BJ (cell line): ENCODE results near the gene WDR91. TPM values are rescaled to one million over a fixed set of nuclear protein-coding genes. Genes with fewer than 3 reads are reported as not detected.
"Not testable (repeated sequence)": the region's sequence is repeated elsewhere in the genome, so short reads cannot be mapped to it uniquely, and the experiment has no call there.

Experiments used
- CTCF ChIA-PET: fragments of 350-600 bp; formaldehyde crosslinking; extraction: SDS; loops from one replicate; lab custom pipeline; 2021; ENCODE audit warnings: antibody characterized with exemption, inconsistent platforms; lab: Yijun Ruan, JAX
- POLR2A ChIA-PET: fragments of 300-600 bp; sonication (Branson Sonifier 250); formaldehyde crosslinking; extraction: SDS; loops from one replicate; lab custom pipeline; 2021; ENCODE audit warnings: antibody characterized with exemption; lab: Charles Lee
- DNase-seq: peaks from one replicate; pipeline ENCODE4 v3.0.0-alpha.2; 2011; ENCODE audit warnings: low read depth
- H3K27me3 ChIP-seq: 2 replicates; pipeline ENCODE4 v1.6.0; 2011; ENCODE audit warnings: low read length; ENCODE audit not compliant: control insufficient read depth, insufficient read depth
- H3K36me3 ChIP-seq: 2 replicates; pipeline ENCODE4 v1.5.1; 2011; ENCODE audit warnings: low read length; ENCODE audit not compliant: control insufficient read depth, insufficient read depth
- H3K4me3 ChIP-seq: 2 replicates; pipeline ENCODE4 v1.5.1; 2011; ENCODE audit warnings: low read depth, mild to moderate bottlenecking, control low read depth, low read length
- CTCF ChIP-seq: IDR thresholded peaks from 2 replicates; pipeline ENCODE4 v1.5.1; 2011; ENCODE audit warnings: low read depth, mild to moderate bottlenecking, control low read depth, inconsistent platforms, low read length, moderate library complexity; ENCODE audit not compliant: insufficient read depth
- polyA plus RNA-seq: library from polyadenylated mRNA; depleted of rRNA; stranded (reverse); fragments of >200 nt; gene quantifications from 2 replicates; pipeline ENCODE4 v1.2.3, GENCODE V29; 2011

The WDR91 gene
- polyA plus RNA-seq, 1 experiment: 14.2 TPM

GRCh38 chr7:135174941-135175340 lies 36.4 kb downstream of the WDR91 start:
- TF ChIP-seq CTCF: no peak
- DNase-seq: no peak
- CTCF ChIA-PET: interaction anchor here (0.8 to 1.6 kb wide), 3 partner anchors 11 to 30 kb away, joined by 3 read pairs; no protein-coding TSS in a partner anchor
- no peak overlapping the region for H3K4me3 ChIP-seq
- no peaks in the 10 kb centered on the region for H3K36me3 ChIP-seq
- POLR2A ChIA-PET: no interaction called here
- H3K27me3 ChIP-seq: no peaks in the 10 kb centered on the region

- H3K36me3 ChIP-seq, H3K27me3 ChIP-seq, H3K4me3 ChIP-seq, DNase-seq, POLR2A ChIA-PET: not testable (repeated sequence)
- CTCF ChIA-PET: interaction anchor here (0.8 to 1.5 kb wide), 3 partner anchors 10 to 357 kb away, joined by 3 to 4 read pairs (median 3); no protein-coding TSS in a partner anchor
These were observed 37.4 kb downstream of the WDR91 start for GRCh38 chr7:135173916-135174315.

- CTCF ChIA-PET: interaction anchor here (0.8 to 3.9 kb wide), 10 partner anchors 9 to 538 kb away, joined by 3 to 17 read pairs (median 5); partner anchors contain the start of gene AGBL3
- POLR2A ChIA-PET, H3K27me3 ChIP-seq, H3K4me3 ChIP-seq, DNase-seq: not testable (repeated sequence)
- peaks cover 15% of the 10 kb centered on the region for H3K36me3 ChIP-seq
These were observed 39.6 kb downstream of the WDR91 start for GRCh38 chr7:135171581-135172291.

GRCh38 chr7:135170998-135171481 lies 40.3 kb downstream of the WDR91 start:
- peak overlapping the region; percentile 82 for H3K4me3 ChIP-seq
- POLR2A ChIA-PET, H3K27me3 ChIP-seq, DNase-seq: not testable (repeated sequence)
- H3K36me3 ChIP-seq: peaks cover 20% of the 10 kb centered on the region
- CTCF ChIA-PET: interaction anchor here (0.6 to 3.9 kb wide), 16 partner anchors 10 to 1025 kb away, joined by 3 to 17 read pairs (median 4); partner anchors contain the start of gene AGBL3

- Histone ChIP-seq H3K4me3 (peak within 1 kb of the TSS; percentile 82), H3K36me3 (peaks cover 21% of the 10 kb centered on the region), H3K27me3 (no peaks in the 10 kb centered on the region)
- TF ChIP-seq CTCF: peak; percentile 67
- POLR2A ChIA-PET: no interaction called here
- no peak for DNase-seq
- CTCF ChIA-PET: interaction anchor here (0.6 to 3.9 kb wide), 18 partner anchors 10 to 1025 kb away, joined by 3 to 17 read pairs (median 4); partner anchors contain the start of gene AGBL3
These were observed 40.9 kb downstream of the WDR91 start, which contains the start of gene CYREN for GRCh38 chr7:135170274-135170997. TSS of gene CYREN (minus strand) at chr7:135170707. CDS start at chr7:135168922, 1,785 bp downstream.

GRCh38 chr7:135169964-135170273 lies 41.4 kb downstream of the WDR91 start:
- no peak for DNase-seq
- Histone ChIP-seq H3K27me3 (no peaks in the 10 kb centered on the region), H3K36me3 (peaks cover 23% of the 10 kb centered on the region), H3K4me3 (peak overlapping the region; percentile 82)
- TF ChIP-seq CTCF: no peak
- ChIA-PET CTCF (interaction anchor here (0.6 to 3.9 kb wide), 11 partner anchors 9 to 484 kb away, joined by 3 to 17 read pairs (median 3); partner anchors contain the start of gene AGBL3), POLR2A (no interaction called here)
